GM18526 (cell line): Measurements from ENCODE around the gene SPP1.

Source experiments
- POLR2A ChIP-seq: IDR thresholded peaks from 3 replicates; pipeline ENCODE4 v1.6.1; 2011; ENCODE audit not compliant: insufficient read length; ENCODE audit errors: extremely low read depth

Gene SPP1

GRCh38 chr4:88005076-88005475, 29.6 kb downstream of the SPP1 start:
- TF ChIP-seq POLR2A = no peak

DNA sequence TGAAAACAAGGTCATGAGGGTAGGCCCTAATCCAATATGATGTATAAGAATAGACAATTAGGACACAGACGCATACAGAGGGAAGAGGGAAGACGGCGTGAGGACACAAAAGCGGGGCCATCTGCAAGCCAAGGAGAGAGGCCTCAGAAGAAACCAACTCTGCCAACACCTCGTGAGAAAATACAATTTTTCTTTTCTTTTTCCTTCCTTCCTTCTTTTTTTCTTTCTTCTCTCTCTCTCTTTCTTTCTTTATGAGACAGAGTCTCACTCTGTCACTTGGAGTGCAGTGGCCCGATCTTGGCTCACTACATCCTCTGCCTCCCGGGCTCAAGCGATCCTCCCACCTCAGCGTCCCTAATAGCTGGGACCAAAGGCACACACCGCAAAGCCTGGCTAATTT, 30.4 kb downstream of the SPP1 start:
- no peak for TF ChIP-seq POLR2A

DNA sequence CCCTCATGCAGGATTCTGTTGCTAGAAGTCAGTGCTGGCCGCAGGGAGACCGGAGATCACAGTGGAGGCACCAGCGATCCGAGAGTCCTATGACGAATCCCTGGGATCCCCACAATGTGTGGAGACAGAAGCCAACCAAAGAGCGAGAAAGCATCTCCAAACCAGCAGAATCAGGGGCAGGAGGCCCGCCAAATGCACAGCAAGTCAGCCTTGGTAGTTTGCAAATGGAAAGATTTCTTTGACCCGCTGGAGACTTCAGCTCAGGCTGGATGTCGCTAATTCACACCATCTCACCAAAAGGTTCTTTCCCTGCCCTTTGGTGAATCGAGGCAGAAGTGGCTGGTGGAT, 31.4 kb downstream of the SPP1 start:
- no peak for TF ChIP-seq POLR2A

GRCh38 chr4:88007304-88008121, 32.0 kb downstream of the SPP1 start, which contains the start of gene PKD2:
Gene PKD2, plus strand, starts transcription at chr4:88007635. Its CDS starts 99 bp downstream, at chr4:88007734.
- TF ChIP-seq POLR2A = peak; percentile 67

- TF ChIP-seq POLR2A = no peak
Measured at GRCh38 chr4:88008122-88008742, 32.7 kb downstream of the SPP1 start.

DNA sequence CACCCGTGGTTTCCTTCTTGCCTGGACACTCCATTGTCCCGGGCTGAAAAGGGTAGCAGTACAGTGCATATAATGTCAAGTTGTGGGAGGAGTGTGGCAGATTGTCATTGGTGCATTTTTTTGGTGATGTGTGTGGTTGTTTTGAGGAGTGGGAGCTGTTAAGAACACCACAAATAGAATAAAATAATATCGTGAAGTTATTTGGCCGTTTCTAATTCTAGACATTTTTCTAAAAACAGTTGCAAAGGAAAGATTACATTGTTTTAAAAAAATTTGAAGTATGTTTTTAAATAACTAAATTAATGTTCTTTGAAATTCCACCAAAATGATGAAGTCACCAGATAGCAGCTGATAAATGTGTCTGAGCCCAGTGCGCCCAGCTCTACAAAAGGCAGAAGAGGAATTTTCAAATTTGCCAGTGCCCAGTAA, 33.2 kb downstream of the SPP1 start:
- TF ChIP-seq POLR2A = no peak

DNA sequence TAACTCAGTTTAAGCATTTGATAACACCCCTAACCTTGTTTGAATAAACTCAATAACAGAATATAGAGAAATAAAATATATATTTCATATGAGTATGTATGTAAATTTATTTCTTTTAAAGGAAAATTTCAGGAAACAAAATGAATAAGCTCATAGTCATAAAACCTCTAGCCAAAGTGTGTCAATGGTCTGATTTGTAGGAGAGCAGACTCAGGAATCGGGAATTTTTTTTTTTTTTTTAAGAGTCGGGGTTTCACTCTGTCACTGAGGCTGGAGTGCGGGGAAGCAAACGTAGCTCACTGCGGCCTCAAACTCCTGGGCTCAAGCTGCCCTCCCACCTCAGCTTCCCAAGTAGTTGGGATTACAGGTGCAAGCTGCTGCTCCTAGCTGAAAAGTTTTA, 34.4 kb downstream of the SPP1 start:
- TF ChIP-seq POLR2A = no peak

GRCh38 chr4:88010966-88011365, 35.5 kb downstream of the SPP1 start:
- no peak for TF ChIP-seq POLR2A

DNA sequence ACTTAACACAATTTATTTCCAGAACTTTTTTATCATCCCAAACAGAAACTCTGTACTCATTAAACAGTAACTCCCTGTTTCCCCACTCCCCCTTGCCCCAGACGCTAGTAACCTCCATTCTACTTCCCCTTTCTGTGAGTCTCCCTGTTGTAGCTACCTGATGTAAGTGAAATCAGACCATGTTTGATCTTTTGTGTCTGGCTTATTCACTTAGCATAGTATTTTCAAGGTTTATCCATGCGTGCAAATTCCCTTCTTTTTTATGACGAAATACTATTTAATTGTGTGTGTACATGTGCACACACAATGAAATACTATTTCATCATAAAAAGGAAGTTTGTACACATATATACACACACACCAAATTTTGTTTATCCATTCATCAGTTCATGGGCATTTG, 37.1 kb downstream of the SPP1 start:
- TF ChIP-seq POLR2A = no peak

- TF ChIP-seq POLR2A = no peak
Measured at GRCh38 chr4:88014386-88014905, 38.9 kb downstream of the SPP1 start.

DNA sequence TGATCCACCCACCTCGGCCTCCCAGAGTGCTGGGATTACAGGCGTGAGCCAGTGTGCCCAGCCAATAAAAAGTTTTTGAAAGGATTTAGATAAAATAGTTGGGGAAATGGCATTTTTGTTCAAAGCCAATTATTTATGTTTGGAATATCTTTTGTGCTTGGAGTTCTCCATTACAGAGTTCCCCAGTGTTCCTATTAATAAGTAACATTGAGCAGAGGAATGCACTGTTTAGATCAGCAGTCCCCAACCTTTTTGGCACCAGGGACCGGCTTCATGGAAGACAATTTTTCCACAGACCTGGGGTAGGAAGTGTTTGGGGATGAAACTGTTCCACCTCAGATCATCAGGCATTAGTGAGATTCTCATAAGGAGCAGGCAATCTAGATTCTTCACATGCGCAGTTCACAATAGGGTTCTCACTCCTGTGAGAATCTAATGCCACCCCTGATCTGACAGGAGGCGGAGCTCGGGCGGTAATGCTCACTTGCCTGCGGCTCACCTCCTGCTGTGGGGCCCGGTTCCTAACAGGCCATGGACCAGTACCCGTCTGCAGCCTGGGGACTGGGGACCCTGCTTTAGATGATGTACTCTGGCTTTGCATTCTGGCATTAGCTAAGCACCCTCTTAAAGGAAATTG, 40.3 kb downstream of the SPP1 start:
- TF ChIP-seq POLR2A = no peak

DNA sequence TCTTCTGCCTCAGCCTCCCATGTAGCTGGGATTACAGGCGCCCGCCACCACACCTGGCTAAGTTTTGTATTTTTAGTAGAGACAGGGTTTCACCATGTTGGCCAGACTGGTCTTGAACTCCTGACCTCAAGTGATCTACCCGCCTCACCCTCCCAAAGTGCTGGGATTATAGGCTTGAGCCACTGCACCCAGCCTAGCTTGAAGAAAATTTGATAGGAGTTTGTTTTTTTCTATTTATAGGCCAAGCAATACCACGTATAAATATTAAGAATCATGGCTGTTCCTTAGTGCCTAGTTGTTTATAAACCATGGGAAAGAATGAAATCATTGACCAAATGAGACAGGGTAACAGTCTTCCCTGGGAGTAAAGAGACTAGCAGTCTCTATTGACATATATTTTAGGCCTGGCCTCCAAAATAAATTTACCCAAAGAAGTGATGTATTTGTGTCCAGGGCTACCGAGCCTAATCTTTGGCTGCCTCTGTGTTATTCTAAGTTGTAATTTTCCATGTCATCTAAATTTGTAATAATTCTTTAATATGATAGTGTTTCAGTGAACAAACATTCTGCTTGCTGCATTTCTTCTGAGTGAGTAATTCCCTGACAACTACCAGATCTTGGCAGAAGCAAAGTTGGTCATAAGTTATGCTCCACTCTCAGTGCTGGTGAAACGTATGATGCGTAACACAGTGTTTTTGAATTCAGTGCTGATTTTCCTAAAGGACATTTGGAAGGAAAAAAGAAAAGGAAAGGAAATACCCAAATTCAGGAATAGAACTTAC, 42.2 kb downstream of the SPP1 start:
- TF ChIP-seq POLR2A = no peak

DNA sequence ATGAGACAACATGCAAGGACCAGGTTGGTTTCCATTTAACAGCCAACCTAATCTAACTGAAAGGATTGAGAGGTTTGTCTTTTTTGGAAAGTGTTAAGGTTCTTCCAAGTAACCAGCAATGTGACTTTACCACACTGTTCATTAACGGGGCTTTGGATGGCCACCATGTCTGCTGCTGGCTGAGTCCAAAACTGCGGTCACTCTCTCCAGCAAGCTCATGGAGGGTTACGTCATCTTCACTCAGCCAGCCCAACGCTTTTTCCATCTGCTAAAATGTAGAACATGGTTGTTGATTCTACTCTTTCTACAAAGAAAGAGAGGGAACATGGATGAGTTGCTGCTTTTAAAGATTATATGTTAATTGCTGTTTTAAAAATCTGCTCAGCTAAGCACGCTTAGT, 43.0 kb downstream of the SPP1 start:
- no peak for TF ChIP-seq POLR2A

GRCh38 chr4:88021824-88022223, 46.3 kb downstream of the SPP1 start:
- TF ChIP-seq POLR2A = no peak

- no peak for TF ChIP-seq POLR2A
Measured at GRCh38 chr4:88022289-88022688, 46.8 kb downstream of the SPP1 start.
